ENCODE data around the gene ESPL1. TPM values are rescaled to one million over a fixed set of nuclear protein-coding genes. Genes with fewer than 3 reads are reported as not detected.
"Not testable (repeated sequence)": the region's sequence is repeated elsewhere in the genome, so short reads cannot be mapped to it uniquely, and the experiment has no call there.

Gene ESPL1
- polyA plus RNA-seq, 1 experiment: 7.3 TPM

DNA sequence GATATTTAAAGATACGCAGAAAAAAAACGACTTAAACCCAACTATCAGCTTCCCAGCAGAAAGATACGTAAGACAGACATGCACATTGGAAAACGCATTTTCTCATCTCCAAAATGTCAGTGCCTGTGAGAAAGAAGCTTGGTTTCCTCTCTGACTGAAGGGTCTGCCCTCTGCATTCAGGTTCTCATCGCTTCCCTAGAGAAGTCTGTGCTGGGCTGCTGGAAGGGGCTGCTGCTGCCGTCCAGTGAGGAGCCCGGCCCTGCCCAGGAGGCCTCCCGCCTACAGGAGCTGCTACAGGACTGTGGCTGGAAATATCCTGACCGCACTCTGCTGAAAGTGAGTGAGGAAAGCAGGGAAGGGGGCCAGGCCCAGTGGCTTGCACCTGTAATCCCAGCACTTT lies 22.6 kb downstream of the ESPL1 start:
- DNase-seq (ENCODE audit: low read depth): no peak
- no peaks in the 10 kb centered on the region for H3K27me3 ChIP-seq (ENCODE audit: control insufficient read depth, insufficient read depth, low read length)
- ChIA-PET CTCF (interaction anchor here (0.8 to 13.1 kb wide), 8 partner anchors 12 to 243 kb away, joined by 3 to 240 read pairs (median 8); a partner anchor contains a TSS), POLR2A (no interaction called here)
- peaks cover 3% of the 10 kb centered on the region; the same call in 1 of the 2 replicates for H3K36me3 ChIP-seq (ENCODE audit: control insufficient read depth, insufficient read depth, low read length)
- TF ChIP-seq CTCF (IDR thresholded peaks at IDR 0.05; ENCODE audit: insufficient read depth, low read depth, low read length): no peak
- H3K4me3 ChIP-seq (ENCODE audit: low read depth, low read length): no peak overlapping the region

- DNase-seq (ENCODE audit: low read depth): no peak
- no peaks in the 10 kb centered on the region for H3K27me3 ChIP-seq (ENCODE audit: control insufficient read depth, insufficient read depth, low read length)
- no peak overlapping the region for H3K4me3 ChIP-seq (ENCODE audit: low read depth, low read length)
- POLR2A ChIA-PET: no interaction called here
- TF ChIP-seq CTCF (IDR thresholded peaks at IDR 0.05; ENCODE audit: insufficient read depth, low read depth, low read length): no peak
- CTCF ChIA-PET: interaction anchor here (3.1 to 13.1 kb wide), 2 partner anchors 29 to 79 kb away, joined by 13 to 240 read pairs; partner anchors contain the start of gene AAAS
- peaks cover 3% of the 10 kb centered on the region; the same call in 1 of the 2 replicates for H3K36me3 ChIP-seq (ENCODE audit: control insufficient read depth, insufficient read depth, low read length)
These were observed 24.3 kb downstream of the ESPL1 start for GRCh38 chr12:53292426-53292825.

GRCh38 chr12:53295070-53295890 lies 27.2 kb downstream of the ESPL1 start, which contains the start of gene PFDN5:
PFDN5 (plus strand) TSS chr12:53295542; CDS start chr12:53295568, 26 bp downstream.
- TF ChIP-seq CTCF (IDR thresholded peaks at IDR 0.05; ENCODE audit: insufficient read depth, low read depth, low read length): peak; percentile 17; the same call in 1 of the 2 replicates
- no peaks in the 10 kb centered on the region for H3K27me3 ChIP-seq (ENCODE audit: control insufficient read depth, insufficient read depth, low read length)
- ChIA-PET CTCF (interaction anchor here (0.6 to 6.3 kb wide), 9 partner anchors 8 to 204 kb away, joined by 3 to 39 read pairs (median 5); partner anchors contain the start of genes AAAS and MAP3K12), POLR2A (interaction anchor here (1.1 kb wide), 1 partner anchor 76 kb away, joined by 6 read pairs; no protein-coding TSS in a partner anchor)
- H3K36me3 ChIP-seq (ENCODE audit: control insufficient read depth, insufficient read depth, low read length): no peaks in the 10 kb centered on the region; the same call in 1 of the 2 replicates
- peak within 1 kb of the TSS; percentile 69 for H3K4me3 ChIP-seq (ENCODE audit: low read depth, low read length)
- peak; percentile 81 for DNase-seq (ENCODE audit: low read depth)

GRCh38 chr12:53295891-53296219 lies 27.8 kb downstream of the ESPL1 start:
- POLR2A ChIA-PET: interaction anchor here (1.1 kb wide), 1 partner anchor 77 kb away, joined by 6 read pairs; no protein-coding TSS in a partner anchor

GRCh38 chr12:53297106-53297505 lies 29.0 kb downstream of the ESPL1 start:
- DNase-seq (ENCODE audit: low read depth); H3K27me3 ChIP-seq (ENCODE audit: control insufficient read depth, insufficient read depth, low read length); POLR2A ChIA-PET; H3K36me3 ChIP-seq (ENCODE audit: control insufficient read depth, insufficient read depth, low read length); H3K4me3 ChIP-seq (ENCODE audit: low read depth, low read length): not testable (repeated sequence)
- CTCF ChIA-PET: interaction anchor here (1.3 to 6.3 kb wide), 6 partner anchors 10 to 194 kb away, joined by 3 to 39 read pairs (median 19); partner anchors contain the start of genes AAAS and SOAT2

More at GRCh38 chr12:53295891-53296219, 27.8 kb downstream of the ESPL1 start:
- no peak for TF ChIP-seq CTCF (IDR thresholded peaks at IDR 0.05; ENCODE audit: insufficient read depth, low read depth, low read length)
- Histone ChIP-seq H3K36me3 (ENCODE audit: control insufficient read depth, insufficient read depth, low read length) (no peaks in the 10 kb centered on the region; the same call in 1 of the 2 replicates), H3K4me3 (ENCODE audit: low read depth, low read length) (peak overlapping the region; percentile 69), H3K27me3 (ENCODE audit: control insufficient read depth, insufficient read depth, low read length) (no peaks in the 10 kb centered on the region)
- DNase-seq (ENCODE audit: low read depth): no peak
- CTCF ChIA-PET: interaction anchor here (1.2 to 6.3 kb wide), 6 partner anchors 9 to 137 kb away, joined by 3 to 39 read pairs (median 19); partner anchors contain the start of gene AAAS

All from BJ (cell line).